Smooth muscle cell (in vitro differentiated cells): ENCODE data around the gene EVL. TPM values are rescaled to one million over a fixed set of nuclear protein-coding genes. Genes with fewer than 3 reads are reported as not detected.
"Not testable (repeated sequence)": the region's sequence is repeated elsewhere in the genome, so short reads cannot be mapped to it uniquely, and the experiment has no call there.

Experiments
- DNase-seq: peaks from one replicate; lab custom pipeline; 2025; ENCODE audit not compliant: unreplicated experiment; lab: John Stamatoyannopoulos, UW
- H2AFZ ChIP-seq: fragments of 200-600 bp; sonication (generic); 2 replicates; pipeline ENCODE4 v1.6.0; 2016; ENCODE audit warnings: antibody characterized with exemption, low read depth, mild to moderate bottlenecking
- H3F3A ChIP-seq: fragments of 200-600 bp; sonication (generic); 2 replicates; pipeline ENCODE4 v1.6.0; 2017; ENCODE audit warnings: antibody characterized with exemption, low read depth
- H3K27ac ChIP-seq: fragments of 200-600 bp; sonication (generic); 2 replicates; pipeline ENCODE4 v1.5.1; 2016; ENCODE audit warnings: low read depth, mild to moderate bottlenecking
- H3K27me3 ChIP-seq: fragments of 200-600 bp; sonication (generic); 2 replicates; pipeline ENCODE4 v1.6.1; 2016; ENCODE audit warnings: low read depth, mild to moderate bottlenecking
- H3K36me3 ChIP-seq: fragments of 200-600 bp; sonication (generic); 2 replicates; pipeline ENCODE4 v1.5.1; 2016; ENCODE audit warnings: low read depth
- H3K4me1 ChIP-seq: fragments of 200-600 bp; sonication (generic); 2 replicates; pipeline ENCODE4 v1.5.1; 2016; ENCODE audit warnings: low read depth
- H3K4me2 ChIP-seq: fragments of 200-600 bp; sonication (generic); 2 replicates; pipeline ENCODE4 v1.6.0; 2016; ENCODE audit warnings: mild to moderate bottlenecking
- H3K4me3 ChIP-seq: fragments of 200-600 bp; sonication (generic); 2 replicates; pipeline ENCODE4 v1.5.1; 2016; ENCODE audit warnings: mild to moderate bottlenecking
- H3K79me2 ChIP-seq: fragments of 200-600 bp; sonication (generic); 2 replicates; pipeline ENCODE4 v1.6.0; 2016; ENCODE audit warnings: low read depth, mild to moderate bottlenecking
- H3K9ac ChIP-seq: fragments of 200-600 bp; sonication (generic); 2 replicates; pipeline ENCODE4 v1.6.0; 2016; ENCODE audit warnings: low read depth
- H3K9me3 ChIP-seq: fragments of 200-600 bp; sonication (generic); replicated peaks from 2 replicates; pipeline ENCODE4 v1.5.1; 2016; ENCODE audit warnings: low read depth
- H4K20me1 ChIP-seq: fragments of 200-600 bp; sonication (generic); 2 replicates; pipeline ENCODE4 v1.6.0; 2016; ENCODE audit warnings: low read depth
- CTCF ChIP-seq: fragments of 200-600 bp; sonication (generic); IDR thresholded peaks from 2 replicates; pipeline ENCODE4 v1.5.1; 2017; ENCODE audit warnings: borderline replicate concordance, mild to moderate bottlenecking, antibody characterized with exemption; ENCODE audit not compliant: insufficient read depth, poor library complexity, severe bottlenecking
- WGBS: methylation state at CpG from one replicate; pipeline ENCODE4 v1.1.7; 2016; ENCODE audit warnings: low lambda C conversion rate; 5-methylcytosine and 5-hydroxymethylcytosine counted together
- polyA plus RNA-seq: library from polyadenylated mRNA; unstranded; fragments of >200 nt; fragmentation: Nextera tagmentation; extraction: Ambion mirVana; gene quantifications from 2 replicates; pipeline ENCODE4 v1.2.1, GENCODE V29; 2016
- total RNA-seq: library from RNA; depleted of rRNA; stranded (reverse); fragments of >200 nt; gene quantifications from 2 replicates; pipeline ENCODE4 v1.2.3, GENCODE V29; 2014

The EVL gene
- total and polyA plus RNA-seq, 2 experiments from 2014 or later, result 19.5 to 26.3 TPM

GRCh38 chr14:100025111-100025510 is 40.1 kb upstream of the EVL start:
- Histone ChIP-seq H3K36me3 (no peaks in the 10 kb centered on the region), H3K79me2 (peaks cover 36% of the 10 kb centered on the region), H3K4me2 (no peak overlapping the region), H2AFZ (no peak overlapping the region), H3K4me1 (peaks cover 13% of the 10 kb centered on the region), H4K20me1 (peaks cover 11% of the 10 kb centered on the region), H3K9me3 (no peaks in the 10 kb centered on the region), H3K27me3 (no peaks in the 10 kb centered on the region), H3F3A (peaks cover 28% of the 10 kb centered on the region), H3K9ac (no peak overlapping the region), H3K4me3 (no peak overlapping the region), H3K27ac (peak overlapping the region; percentile 23)
- no peak for DNase-seq
- TF ChIP-seq CTCF, result no peak
- WGBS, result 10% methylated on average over 1 of the region's 1 CpG

GRCh38 chr14:100027771-100028490 is 37.3 kb upstream of the EVL start:
- no peak overlapping the region for H3K4me3 ChIP-seq
- no peaks in the 10 kb centered on the region for H3K9me3 ChIP-seq
- peaks cover 9% of the 10 kb centered on the region for H4K20me1 ChIP-seq
- TF ChIP-seq CTCF, result no peak
- 39% methylated on average over 4 of the region's 4 CpGs for WGBS
- no peak overlapping the region for H2AFZ ChIP-seq
- H3K4me2 ChIP-seq, result no peak overlapping the region
- peaks cover 43% of the 10 kb centered on the region for H3F3A ChIP-seq
- H3K27ac ChIP-seq, result peak overlapping the region; percentile 98
- peaks cover 29% of the 10 kb centered on the region for H3K79me2 ChIP-seq
- no peak for DNase-seq
- H3K27me3 ChIP-seq, result no peaks in the 10 kb centered on the region
- H3K36me3 ChIP-seq, result no peaks in the 10 kb centered on the region
- H3K9ac ChIP-seq, result no peak overlapping the region
- peaks cover 14% of the 10 kb centered on the region for H3K4me1 ChIP-seq

GRCh38 chr14:100028990-100029677 is 36.1 kb upstream of the EVL start:
- Histone ChIP-seq H3K9ac (no peak overlapping the region), H4K20me1 (peaks cover 9% of the 10 kb centered on the region), H2AFZ (no peak overlapping the region), H3K27ac (peak overlapping the region; percentile 98), H3K27me3 (no peaks in the 10 kb centered on the region), H3K4me2 (no peak overlapping the region), H3K79me2 (peaks cover 23% of the 10 kb centered on the region), H3F3A (peaks cover 48% of the 10 kb centered on the region), H3K36me3 (no peaks in the 10 kb centered on the region), H3K4me3 (no peak overlapping the region), H3K4me1 (peaks cover 14% of the 10 kb centered on the region), H3K9me3 (no peaks in the 10 kb centered on the region)
- 65% methylated on average over 3 of the region's 3 CpGs for WGBS
- DNase-seq, result no peak
- no peak for TF ChIP-seq CTCF

- Histone ChIP-seq H3K9ac (peak overlapping the region; percentile 30), H3K79me2 (peaks cover 26% of the 10 kb centered on the region), H3K4me1 (peaks cover 11% of the 10 kb centered on the region), H3F3A (peaks cover 48% of the 10 kb centered on the region), H3K27ac (peak overlapping the region; percentile 98), H3K4me2 (peak overlapping the region; percentile 89)
- H3K36me3 ChIP-seq, H4K20me1 ChIP-seq, H3K9me3 ChIP-seq, H3K4me3 ChIP-seq, DNase-seq, H3K27me3 ChIP-seq, H2AFZ ChIP-seq: not testable (repeated sequence)
- WGBS, result 84% methylated on average over 13 of the region's 13 CpGs
These were observed 35.2 kb upstream of the EVL start for GRCh38 chr14:100030006-100030405.
